Body of pancreas (tissue), 4 donors: ENCODE results near the gene TRPV2.

Source experiments
- CTCF ChIP-seq, 7 experiments: fragments of 450-650 bp in 4 of 7; fragments of 200-600 bp in 3 of 7; sonication (generic) in 3 of 7; IDR thresholded peaks; one replicate each; pipeline ENCODE4 v1.5.1; 2016 to 2019; ENCODE audit warnings: antibody characterized with exemption in 7 of 7
- POLR2A ChIP-seq, 3 donors: fragments of 450-650 bp; IDR thresholded peaks; one replicate each; pipeline ENCODE4 v1.6.1; 2016; ENCODE audit warnings: antibody characterized with exemption in 3 of 3, mild to moderate bottlenecking in 2 of 3

GRCh38 chr17:16480995-16481394 is 65.6 kb downstream of the TRPV2 start:
- TF ChIP-seq POLR2A (IDR thresholded peaks at IDR 0.05), result no peak
- no peak for TF ChIP-seq CTCF (IDR thresholded peaks at IDR 0.05)
